EL (cell line): Measurements from ENCODE around the gene ALDH1A3.
"Not testable (repeated sequence)": the region's sequence is repeated elsewhere in the genome, so short reads cannot be mapped to it uniquely, and the experiment has no call there.

ENCODE experiments used
- DNase-seq: peaks from one replicate; pipeline ENCODE4 v3.0.0-alpha.2; 2016

ALDH1A3 gene

DNA sequence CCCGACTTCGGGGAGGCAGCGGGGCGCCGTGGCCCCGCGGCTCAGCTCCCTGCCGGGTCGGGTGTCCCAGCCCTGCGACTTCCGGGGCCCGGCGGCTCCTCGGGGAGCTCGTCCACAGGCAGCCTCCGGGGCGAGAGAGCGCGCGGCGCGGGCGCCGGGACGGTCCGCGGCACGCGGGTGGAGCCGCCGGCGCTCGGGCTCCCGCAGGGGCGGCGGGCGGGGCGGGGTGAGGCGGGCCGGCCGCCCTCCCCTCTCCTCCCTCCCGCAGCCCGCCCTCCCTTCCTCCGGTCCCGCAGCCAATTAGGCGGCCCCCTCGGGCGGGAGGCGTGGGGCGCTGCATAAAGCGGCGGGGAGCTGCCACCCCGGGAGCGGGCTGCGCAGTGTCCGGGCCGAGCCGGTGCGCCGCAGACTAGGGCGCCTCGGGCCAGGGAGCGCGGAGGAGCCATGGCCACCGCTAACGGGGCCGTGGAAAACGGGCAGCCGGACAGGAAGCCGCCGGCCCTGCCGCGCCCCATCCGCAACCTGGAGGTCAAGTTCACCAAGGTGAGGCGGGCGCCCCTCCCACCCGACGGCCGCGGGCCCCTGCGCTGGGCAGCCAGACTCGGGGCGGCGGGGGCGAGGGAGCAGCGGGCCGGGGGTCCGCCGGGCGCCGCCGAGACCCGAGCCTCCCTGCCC, at the start of gene ALDH1A3:
TSS of gene ALDH1A3 (plus strand) at position 368 of the 675 bp plus-strand sequence. CDS start at position 445, 77 bp downstream.
- DNase-seq, result peak; percentile 72

DNA sequence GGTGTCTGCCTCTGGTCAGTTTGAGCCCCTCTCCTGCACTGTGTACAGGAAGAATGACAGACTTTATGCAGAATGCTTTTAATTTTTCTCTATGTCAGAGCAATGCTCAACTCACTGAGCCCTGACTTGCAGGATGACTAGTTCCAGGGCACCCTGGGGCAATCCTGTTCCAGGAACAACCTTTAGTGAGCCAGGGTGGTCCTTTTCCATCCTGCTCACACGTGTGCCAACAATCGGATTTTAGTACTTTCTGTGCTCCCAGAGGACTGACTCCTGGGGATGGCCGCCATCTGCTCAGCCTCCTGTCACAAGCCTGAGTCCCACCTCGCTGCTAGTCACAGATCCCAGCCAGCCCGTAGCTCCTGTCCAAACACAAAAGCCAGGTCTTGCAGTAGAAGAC, 48.2 kb upstream of the ALDH1A3 start:
- no peak for DNase-seq

DNA sequence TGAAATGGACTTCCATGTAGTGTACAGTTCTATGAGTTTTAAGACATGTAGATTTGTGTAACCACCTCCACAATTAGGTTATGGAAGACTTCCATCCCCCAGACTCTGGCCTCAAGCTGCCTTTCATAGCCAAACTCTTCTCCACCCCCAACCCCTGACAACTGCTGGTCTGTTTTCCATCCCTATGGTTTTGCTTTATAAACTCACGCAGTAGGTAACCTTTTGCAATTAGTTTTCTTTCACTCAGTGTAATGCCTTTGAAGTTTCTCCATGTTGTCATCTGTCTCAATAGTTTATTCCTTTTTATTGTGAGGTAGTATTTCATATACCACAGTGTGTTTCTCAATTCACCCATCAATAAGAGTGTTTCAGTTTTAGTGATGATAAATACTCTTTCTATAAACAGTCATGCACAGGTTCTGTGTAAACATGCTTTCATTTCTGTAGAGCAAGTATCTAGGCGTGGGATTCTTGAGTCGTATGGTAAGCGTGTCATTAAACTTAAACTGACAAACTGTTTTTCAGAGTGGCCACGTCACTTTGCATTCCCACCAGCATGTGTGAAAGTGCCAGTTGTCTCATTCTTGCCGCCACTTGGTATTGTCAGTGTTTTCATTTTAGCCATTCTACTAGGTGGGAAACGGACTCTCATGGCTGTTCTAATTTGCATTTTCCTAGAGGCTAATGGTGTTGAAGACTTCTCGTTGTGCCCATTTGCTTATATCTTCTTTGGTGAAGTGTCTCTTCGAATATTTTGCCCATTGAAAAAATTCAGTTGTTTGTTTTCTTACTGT, 47.3 kb upstream of the ALDH1A3 start:
- DNase-seq, result no peak

DNA sequence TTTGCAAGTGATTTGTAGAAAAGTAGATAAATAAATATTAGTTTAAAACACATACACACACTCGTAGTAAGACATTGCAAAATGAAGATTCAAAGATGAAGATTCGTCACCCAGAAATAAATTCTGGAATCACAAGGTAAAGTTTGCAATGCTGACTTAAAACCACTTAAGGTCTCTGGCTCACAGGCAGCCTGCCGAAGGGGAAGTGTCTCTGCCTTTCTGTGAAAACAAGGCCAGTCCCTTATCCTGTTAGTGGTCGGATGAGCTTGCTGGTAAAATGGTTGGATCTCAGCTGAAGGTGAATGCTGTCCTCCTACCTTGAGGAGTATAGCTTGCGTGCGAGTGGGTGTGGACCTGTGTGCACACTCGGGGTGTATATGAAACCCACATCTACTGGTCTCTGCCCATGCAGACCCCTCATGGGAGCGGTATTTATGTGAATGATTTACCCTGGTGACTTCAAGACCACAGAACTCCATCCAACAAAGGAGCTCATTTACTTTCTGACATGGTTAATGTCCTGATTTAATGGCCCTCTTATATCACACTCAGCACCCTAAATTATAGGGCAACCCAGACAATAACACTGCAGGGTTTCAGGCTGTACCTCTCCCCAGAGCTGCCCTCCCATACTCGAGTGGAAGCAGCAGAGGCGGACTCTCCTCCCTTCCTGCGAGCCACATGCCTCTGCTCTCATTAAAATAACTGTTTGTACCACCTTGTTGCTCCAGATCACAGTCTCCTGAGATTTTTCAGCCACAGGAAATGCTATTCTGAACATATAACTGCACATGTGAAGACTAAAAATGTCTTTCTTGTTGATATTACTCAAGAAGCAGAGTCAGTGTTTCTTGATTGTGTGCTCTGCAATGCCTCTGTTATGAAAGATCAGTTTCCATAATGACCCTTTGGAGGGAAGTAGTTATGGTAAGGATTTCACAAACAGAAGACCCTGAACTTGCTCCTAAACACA, 45.9 kb upstream of the ALDH1A3 start:
- no peak for DNase-seq

DNA sequence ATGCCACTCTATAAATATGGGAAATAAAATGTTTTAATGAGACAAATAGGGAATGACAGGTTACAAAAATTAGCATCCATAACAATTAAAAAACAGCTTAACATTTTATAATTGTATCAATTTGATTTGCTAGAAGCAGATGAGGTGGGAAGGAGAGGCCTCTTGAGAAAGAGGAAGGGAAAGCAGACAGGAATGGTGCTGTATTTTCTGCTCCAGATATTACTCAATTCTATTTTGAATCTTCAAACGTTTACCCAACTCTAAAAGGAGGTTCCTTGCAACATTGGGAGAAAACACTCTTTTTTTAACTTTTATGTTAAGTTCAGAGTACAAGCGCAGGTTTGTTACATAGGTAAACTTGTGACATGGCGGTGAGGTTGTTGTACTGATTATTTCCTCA, 44.9 kb upstream of the ALDH1A3 start:
- DNase-seq, result no peak

DNA sequence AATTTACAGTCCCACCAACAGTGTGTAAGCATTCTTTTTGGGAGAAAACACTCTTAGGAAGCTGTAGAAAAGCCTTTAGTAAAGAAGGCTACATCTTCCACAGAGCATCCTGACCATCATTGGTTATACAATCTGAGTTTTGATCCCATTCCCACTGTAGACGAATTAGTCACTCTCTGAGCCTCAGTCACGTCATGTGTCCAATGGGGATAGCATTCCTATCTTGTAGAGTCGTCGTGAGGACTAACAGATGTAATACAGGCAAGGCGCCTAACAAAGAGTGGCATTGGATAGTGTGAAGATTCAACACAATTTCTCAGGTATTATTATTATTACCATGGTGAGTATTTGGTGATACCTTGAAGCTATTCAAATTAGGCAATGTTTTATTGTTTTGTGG, 44.0 kb upstream of the ALDH1A3 start:
- DNase-seq, result peak; percentile 28

DNA sequence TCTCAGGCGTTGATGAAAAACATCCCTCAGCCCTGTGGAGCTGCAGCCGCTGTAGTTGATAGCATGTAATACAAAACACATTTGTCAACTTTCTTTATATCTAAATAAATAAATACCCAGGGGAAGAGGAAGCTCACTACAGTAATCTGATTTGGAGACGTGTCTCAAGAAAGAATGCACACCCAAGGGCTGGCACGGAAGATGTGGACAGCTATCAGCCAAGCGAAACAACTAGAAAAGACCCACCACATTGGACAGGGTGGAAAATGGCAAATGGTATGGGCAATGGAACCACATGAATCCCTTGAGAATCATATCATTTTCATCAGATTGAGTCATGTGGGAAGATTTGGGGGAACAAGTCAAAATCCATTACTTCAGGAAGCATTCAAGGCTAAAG, 43.1 kb upstream of the ALDH1A3 start:
- DNase-seq, result no peak

DNA sequence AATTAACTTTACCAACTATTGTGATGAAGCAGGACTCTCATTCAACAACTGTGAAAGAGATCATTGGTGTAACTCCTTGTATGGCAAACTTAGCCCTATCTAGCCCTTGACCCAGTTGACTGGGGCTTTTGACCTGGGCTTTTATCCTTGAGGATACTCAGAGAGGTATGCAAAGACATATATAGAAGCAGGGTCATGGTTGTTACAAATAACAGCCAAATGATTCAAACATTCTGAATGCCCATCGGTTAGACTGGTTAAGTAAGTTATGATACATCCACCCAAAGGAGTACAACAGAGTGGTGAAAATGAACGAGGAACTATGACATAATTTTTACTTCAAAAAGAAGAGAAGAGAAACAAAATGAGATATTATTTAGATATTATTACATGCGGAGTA, 38.2 kb upstream of the ALDH1A3 start:
- no peak for DNase-seq

DNA sequence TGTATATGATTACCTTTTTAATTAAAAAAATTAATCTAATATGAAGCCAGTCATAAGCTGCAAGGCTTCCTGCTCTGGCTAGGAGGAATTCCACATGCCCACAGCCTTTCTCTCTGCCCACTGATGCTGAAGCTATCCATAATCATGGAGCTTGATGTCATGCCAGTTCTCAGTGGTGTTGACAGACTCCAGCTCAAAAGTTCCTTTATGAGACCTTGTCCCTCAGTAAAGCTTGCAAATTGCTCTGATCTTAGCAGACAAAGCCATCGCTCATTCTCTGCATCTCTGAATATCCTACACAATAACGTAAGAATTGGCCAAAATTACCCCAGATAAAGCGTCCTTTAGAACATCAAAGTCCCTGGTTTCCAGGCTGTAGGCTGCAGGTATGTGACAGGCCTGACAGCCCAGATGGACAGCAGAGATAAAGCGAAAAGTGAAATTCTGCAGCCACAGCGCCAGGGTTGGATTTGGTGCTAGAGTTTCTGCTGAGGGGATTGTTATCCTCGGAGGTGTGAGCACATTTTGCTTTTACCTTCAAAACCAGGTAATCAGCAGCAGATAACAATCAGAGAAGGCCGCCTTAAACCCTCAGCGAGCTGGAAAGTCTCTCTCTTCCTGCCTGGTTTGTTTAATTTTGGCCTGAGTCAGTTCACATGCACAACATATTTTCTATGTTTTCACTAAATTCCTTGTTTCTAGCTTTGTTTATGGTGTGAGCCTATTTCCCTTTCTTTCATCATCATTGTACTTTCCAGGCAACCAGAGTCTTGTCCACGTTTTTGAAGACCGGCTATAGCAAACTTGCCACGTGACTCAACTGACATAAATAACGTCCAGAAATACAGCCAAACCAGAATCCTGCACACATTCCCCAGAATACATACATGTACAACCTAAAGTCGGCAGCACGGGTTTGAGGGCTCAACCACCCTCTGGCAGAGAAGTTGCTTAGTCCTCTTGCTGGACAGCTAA, 36.6 kb upstream of the ALDH1A3 start:
- DNase-seq, result peak; percentile 55

DNA sequence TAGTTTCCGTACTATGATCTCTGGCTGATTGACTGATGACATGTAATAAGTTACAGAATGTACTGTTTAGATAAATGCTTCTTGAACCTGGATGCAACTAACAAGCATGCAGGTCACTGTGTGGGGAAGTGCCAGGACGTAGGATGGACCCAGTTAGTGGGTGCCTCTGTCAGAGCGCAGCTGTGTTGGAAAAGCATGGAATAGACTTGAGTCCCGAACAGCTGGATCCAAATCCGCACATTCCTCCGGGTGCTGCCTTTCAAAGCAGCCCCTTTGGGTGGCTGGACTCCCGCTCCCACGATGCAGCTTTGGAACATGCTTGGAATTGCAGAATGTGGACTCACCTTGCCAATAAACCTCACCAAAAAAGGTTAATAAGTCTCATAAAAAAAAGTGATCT, 35.5 kb upstream of the ALDH1A3 start:
- no peak for DNase-seq

DNA sequence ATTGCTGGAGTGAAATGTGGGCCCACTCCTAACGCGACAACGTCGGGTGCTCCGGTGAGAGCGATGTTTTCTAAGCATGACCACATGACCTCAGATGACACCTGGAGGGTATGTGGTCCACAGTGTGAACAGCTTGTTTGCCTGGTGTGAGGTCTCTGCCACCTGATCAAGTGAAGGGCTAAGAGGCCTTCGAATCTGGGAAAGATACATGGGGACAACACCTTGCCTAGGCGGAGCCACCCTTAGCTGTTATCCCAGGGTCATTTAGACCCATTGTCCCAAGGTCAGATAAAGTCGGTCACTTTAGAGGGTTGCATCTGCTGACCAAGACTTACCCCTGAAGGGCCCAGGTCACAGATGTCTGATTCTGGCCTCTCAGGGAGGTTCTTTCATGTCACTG, 34.9 kb upstream of the ALDH1A3 start:
- no peak for DNase-seq

DNA sequence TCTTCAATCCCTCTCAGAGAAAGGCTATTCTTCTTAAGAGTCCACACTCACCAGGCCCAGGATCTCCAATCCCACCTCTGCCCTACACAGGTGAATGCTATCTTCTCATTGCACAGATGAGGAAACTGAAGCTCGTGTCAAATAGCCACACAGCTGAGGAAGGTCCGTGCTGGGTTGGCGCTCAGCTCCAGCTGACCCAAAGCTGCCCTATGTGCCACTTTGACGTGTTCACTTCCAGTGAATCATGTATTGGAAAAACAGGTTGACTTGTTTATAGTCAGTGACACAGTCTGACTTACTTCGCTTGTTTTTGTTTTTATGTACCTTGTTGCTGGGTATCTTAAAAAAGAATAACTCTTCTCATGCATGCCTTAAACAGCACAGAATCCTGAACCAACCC, 32.4 kb upstream of the ALDH1A3 start:
- no peak for DNase-seq

DNA sequence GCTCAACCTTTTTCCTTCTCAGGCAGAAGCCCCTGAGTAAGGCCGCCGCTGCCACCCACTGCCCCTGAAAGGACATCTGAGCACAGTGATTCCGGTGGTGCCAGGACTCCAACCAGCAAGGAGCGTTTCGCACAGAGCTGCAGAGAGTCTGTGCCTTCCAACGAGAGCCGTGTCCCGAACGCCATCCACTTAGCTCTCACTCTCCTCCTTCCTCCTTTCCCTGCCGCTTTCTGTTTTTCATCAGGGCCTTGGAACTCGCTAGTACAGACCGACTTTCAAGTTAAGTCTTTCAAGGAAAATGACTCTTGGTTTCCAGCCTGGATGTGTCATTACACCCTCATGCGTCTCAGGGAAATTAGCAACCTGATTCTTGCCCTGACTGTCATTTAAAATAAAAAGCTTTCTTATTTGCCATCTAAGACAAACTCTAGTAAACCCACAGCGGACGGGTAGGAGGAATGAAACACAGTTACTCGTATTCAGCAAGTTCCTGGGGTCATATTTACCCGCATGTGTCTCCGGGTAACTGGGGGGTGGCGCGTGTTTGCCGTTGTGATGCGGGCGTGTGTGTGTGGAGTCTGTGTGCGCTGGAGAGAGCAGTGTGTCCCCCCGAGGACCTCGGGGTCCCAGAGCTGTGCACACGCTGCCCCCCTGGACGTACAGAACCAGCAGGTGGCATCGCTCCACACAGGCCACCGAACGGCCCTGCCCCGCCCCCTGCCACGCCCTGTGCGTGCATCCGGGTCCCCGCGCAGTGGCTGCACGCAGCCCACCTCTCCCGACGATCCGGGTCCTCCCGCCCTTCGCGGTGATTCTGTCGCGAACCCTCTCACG, 30.4 kb upstream of the ALDH1A3 start:
- DNase-seq, result peak; percentile 57

DNA sequence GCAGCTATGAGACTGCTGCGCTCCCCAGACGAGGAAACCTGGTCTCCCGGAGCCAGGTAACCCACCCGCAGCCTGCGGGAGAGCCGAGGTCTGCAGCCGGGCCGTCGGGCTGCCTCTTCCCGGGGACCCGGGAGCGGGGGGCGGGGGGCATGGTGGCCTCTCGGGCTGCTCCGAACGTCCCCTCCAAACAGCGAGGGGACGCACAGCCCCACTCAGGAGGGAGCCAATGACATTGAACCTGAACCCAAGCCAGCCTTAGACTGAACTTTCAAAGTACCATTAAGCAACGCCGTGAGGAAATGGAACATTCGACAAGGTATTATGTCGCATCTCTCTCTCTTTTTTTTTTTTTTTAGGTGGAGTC, 29.8 kb upstream of the ALDH1A3 start:
- DNase-seq, result no peak

DNA sequence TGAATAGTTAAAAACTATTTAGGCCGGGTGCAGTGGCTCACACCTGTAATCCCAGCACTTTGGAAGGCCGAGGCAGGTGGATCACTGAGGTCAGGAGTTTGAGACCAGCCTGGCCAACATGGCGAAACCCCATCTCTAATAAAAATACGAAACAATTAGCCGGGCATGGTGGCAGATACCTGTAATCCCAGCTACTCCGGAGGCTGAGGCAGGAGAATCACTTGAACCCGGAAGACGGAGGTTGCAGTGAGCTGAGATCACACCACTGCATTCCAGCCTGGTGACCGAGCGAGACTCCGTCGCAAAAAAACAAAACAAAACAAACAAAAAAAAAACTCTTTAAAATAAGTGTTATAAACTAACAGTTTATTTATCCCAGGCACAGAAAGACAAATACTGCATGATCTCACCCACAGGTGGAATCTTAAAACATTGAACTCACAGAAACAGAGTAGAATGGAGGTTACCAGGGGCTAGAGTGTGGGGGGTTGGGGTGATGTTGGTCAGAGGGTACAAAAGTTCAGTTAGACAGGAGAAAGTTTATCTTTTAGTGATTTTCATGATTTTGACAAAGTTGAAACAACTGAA, 28.1 kb upstream of the ALDH1A3 start:
- not testable (repeated sequence) for DNase-seq

DNA sequence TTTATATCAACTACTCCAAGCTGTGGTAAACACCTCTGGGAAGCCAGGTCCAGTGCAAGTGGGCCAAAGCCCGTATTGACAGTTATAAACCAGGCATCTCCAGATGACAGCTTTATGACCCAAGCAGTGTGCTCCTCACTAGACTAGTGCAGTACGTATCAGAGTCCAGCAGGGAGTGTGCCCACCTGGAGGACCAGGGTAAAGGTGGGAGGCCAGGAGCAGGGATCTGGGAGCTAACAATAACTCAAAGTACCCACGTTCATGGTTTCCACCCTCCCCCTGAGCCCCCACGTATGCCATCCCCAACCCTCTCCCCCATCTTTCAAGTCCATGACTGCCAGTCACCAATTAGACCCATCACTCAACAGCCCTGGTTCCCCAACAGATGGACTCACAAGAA, 27.0 kb upstream of the ALDH1A3 start:
- DNase-seq, result no peak

DNA sequence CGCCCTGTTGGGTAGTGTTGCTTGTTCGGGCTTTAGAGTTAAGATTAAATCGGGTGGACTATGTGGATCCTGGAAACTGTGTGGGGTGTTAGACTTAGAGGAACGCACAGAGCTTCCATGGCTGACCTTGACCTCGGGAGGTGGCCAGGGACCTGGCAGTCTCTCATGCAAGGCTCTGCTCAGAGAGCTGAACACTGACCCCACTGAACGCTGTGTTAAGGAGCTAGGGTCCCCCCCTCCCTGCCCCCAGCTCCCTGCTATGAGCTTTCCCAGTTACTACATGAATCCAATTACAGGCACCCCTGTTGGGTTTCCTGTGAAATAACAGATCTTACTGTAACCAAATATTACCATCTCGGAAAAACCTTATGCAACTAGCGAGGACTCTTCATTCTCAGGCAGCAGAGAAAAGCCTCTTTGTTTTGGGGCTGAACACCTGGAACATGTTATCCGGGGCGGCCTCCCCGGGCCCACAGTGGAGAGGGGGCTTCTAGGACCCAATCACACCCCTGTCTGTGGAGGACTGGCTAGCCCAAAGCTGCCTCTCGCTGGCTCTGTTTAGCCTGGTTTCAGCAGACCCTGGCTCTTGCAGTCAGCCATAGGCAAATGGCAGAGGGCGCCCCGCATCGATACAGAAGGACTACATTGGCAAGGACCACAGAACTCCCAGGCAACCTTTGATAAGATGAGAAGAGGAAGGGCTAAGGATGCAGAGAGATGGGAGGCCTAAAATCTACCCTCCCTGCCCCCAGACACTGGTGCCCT, 25.8 kb upstream of the ALDH1A3 start:
- no peak for DNase-seq

DNA sequence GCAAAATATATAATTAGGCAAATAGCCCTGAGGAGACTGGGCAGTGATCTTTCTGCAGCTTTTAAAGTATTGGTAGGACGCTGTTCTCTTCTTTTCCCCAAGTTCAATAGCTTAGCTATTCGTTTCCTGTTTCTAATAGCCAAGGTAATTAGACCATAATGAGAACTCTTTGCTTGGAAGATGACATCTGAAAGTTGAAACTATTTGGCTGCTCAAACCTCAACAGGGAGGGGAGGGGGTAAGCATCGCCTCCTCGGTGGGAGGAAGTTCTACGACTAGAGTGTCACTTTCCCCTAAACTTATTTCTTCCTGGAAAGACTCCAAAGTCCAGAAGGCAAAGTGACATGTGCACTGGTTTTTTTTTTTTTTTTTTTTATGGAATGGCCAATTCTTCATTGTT, 22.8 kb upstream of the ALDH1A3 start:
- no peak for DNase-seq

DNA sequence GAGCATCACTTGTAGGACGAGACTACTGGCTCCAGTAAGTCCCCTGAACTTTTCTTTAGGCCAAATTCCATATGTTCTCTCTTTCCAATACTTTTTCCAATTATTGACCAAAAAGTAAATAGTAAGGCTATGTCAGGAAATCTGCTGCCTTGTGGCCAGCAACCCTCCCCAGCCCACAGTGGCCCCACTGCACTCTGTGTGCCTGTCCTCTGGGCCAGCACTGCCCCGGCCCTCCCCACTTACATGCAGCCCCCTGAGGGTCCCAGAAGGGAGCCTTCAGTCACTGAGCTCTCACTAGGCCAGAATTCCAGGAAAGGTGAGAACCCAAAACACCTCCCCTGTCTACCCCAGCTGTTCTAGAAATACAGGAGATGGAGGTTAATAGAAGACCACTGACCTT, 21.3 kb upstream of the ALDH1A3 start:
- no peak for DNase-seq
